GM18519 (cell line): ENCODE data around the gene APOD.

Experiments used
- ATAC-seq: cut with Tn5 transposase; IDR thresholded peaks from one replicate; pipeline ENCODE4 v1.9.1; 2021; ENCODE audit warnings: mild to moderate bottlenecking, moderate library complexity; ENCODE audit not compliant: unreplicated experiment, low FRiP score

The APOD gene

DNA sequence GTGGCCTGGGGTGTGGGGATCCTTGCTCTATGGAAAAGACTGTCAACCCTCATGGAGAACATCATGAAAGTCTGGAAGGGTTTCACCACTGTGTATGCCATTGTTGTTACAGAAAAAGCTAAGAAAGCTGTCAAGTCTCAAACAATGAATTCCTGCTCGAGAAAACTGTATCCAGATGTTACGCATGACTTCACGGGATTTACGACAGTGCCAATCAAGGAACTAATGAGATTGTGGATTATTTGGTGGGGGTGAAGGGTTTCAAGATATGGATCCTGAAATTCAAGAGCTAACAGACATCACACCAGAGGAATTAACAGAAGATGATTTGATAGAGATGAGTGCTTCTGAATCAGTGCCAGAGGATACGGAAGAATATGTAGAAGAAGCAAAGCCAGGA lies 48.4 kb downstream of the APOD start:
- ATAC-seq: no peak

DNA sequence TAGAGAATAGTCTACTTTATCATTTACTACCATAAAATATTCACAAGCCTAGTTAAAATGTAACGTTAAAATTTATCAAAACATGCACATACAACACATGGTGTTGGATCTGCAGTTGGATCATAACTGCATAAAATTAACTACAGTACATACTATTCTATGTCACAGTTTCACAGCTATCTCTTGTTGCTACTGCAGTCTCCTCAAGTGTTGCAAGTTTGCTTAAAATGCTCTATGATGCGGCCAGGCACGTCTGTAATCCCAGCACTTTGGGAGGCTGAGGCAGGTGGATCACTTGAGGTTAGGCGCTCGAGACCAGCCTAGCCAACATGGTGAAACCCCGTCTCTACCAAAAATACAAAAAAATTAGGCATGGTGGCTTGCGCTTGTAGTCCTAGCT lies 50.9 kb downstream of the APOD start:
- no peak for ATAC-seq

- ATAC-seq: no peak
These were observed 51.4 kb downstream of the APOD start for GRCh38 chr3:195532345-195532744.

- no peak for ATAC-seq
These were observed 52.1 kb downstream of the APOD start for GRCh38 chr3:195531683-195532082.

- ATAC-seq: no peak
These were observed 57.2 kb downstream of the APOD start for GRCh38 chr3:195526492-195526891.

GRCh38 chr3:195524171-195524896 lies 59.4 kb downstream of the APOD start:
- no peak for ATAC-seq

GRCh38 chr3:195522254-195523023 lies 61.3 kb downstream of the APOD start:
- ATAC-seq: no peak
